HG02970 (cell line): ENCODE results near the gene NOP9.

ENCODE experiments used
- ATAC-seq: cut with Tn5 transposase; IDR thresholded peaks from one replicate; pipeline ENCODE4 v1.9.1; 2021; ENCODE audit warnings: mild to moderate bottlenecking, moderate library complexity, moderate number of reproducible peaks; ENCODE audit not compliant: unreplicated experiment, low FRiP score

The NOP9 gene

DNA sequence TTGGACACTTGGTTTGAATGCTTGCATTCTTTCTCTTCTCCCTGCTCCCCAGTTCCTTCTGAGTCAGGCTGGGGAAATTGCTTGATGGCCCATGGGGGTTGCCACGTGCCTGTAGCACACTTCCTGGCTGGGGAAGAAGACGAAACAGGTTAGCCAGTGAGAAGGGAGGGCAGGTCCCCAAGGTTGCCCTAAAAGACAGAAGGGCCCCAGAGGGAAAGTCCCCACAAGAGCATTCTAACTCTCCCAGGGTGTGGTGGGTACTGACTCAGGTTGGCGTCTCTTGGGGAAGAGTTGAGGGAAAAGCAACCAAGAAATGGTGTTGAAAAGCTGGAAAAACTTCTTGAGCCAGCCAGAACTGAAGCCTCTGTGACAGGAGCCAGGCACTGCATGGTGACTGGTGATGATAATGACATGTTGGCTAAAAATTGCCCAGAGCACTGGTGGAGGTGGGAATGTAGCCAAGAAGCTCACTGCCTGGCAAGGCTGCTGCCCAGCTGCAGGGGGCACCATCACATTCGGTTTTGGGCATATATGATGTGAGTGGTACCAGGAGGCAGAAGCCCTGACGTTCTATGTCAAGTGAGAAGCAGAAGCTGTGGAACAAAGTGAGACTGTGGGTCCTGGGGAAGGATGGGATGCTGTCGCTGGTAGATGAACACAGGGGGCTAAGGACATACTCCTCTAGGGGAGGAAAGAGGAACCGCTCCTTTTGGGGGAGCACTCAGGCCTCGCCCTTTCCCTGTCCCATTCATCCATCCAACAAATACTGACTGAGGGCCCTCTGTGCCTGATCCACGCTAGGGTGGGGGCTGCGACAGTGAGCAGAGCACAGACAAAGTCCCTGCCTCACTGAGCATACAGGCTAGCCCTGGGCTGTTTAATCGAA lies 20.1 kb upstream of the NOP9 start:
- ATAC-seq: no peak

- ATAC-seq: no peak
These were observed 18.7 kb upstream of the NOP9 start for GRCh38 chr14:24280797-24281460.

DNA sequence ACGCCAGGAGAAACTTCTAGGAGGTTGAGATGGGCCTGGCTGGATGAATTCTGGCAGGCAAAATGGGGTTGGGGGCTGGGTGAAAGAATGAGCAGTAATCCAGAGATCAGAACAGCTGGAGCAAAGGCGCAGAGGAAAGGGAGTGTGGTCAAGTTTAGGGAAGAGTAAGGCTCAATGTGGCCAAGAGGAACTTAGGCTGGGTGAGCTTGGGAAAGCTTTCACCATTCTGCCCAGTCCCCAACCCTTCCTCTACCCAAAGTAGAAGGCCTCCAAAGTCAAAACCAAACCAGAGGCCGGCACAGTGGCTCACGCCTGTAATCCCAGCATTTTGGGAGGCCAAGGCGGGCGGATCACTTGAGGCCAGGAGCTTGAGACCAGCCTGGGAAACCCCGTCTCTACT lies 18.0 kb upstream of the NOP9 start:
- ATAC-seq: no peak

- ATAC-seq: no peak
These were observed 16.9 kb upstream of the NOP9 start for GRCh38 chr14:24282736-24283135.

GRCh38 chr14:24283796-24284460 lies 15.7 kb upstream of the NOP9 start:
- no peak for ATAC-seq

GRCh38 chr14:24284501-24285035 lies 15.1 kb upstream of the NOP9 start:
- ATAC-seq: no peak

GRCh38 chr14:24285351-24285750 lies 14.3 kb upstream of the NOP9 start:
- no peak for ATAC-seq

DNA sequence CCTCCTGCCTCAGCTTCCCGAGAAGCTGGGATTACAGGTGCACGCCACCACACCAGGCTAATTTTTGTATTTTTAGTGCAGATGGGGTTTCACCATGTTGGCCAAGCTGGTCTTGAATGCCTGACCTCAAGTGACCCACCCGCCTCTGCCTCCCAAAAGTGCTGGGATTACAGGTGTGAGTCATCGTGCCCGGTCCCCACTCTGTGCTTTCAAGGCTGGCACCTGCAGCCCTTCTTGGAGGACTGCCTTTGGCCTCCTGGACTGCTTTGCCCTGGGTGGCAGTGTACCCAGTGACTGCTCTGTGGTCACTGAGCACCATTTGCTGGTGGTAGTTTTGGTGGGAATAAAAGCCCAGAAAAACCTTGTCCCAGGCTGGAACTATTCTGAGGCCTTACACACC lies 12.7 kb upstream of the NOP9 start:
- ATAC-seq: no peak

DNA sequence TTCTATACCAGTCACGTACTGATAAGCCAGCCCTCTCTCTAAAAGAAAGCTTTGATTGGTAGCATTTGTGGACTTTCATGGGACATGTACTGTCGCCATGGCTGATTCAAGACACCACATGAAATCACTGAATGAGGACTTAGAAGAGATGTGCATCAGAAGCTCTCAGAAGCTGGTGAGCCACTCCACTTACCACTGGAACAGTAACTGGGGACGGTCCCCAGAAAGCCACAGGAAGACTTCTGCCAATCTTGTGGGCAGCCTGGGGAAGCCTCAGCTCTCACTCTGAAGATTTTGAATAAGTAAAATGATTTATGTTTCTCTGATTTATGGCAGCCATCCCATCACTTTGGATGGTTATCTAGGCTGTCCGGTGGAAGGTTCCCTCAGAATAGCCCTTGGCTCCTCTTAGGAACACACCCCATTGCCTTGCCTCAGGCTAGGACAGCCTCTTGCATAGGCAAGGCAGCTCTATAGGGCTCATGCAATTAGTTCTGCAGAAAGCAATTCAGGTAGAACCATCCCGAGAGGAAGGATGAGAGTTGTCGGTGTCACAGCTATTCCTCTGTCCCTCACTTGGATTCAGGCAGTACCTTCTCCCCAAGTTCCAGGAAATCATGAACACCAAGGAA lies 9.9 kb upstream of the NOP9 start:
- ATAC-seq: no peak

DNA sequence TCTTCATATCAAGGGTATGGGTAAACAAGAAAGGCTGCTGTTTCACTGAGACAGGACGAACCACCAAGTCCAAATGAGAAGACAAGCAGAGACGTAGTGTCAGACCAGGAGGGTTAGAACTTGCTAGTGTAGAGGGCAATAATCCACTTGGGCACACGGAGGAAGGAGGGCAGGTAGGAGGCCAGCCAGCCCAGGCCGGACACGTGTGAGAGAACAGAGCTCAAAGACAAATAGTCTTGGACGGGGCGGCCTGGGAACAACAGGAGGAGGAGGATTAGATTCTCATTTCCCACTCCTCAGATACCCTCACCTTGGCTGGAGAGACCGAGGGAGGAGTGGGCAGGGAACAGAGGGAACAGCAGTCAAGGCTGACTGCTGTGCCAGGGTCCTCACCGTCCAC lies 8.9 kb upstream of the NOP9 start:
- no peak for ATAC-seq

DNA sequence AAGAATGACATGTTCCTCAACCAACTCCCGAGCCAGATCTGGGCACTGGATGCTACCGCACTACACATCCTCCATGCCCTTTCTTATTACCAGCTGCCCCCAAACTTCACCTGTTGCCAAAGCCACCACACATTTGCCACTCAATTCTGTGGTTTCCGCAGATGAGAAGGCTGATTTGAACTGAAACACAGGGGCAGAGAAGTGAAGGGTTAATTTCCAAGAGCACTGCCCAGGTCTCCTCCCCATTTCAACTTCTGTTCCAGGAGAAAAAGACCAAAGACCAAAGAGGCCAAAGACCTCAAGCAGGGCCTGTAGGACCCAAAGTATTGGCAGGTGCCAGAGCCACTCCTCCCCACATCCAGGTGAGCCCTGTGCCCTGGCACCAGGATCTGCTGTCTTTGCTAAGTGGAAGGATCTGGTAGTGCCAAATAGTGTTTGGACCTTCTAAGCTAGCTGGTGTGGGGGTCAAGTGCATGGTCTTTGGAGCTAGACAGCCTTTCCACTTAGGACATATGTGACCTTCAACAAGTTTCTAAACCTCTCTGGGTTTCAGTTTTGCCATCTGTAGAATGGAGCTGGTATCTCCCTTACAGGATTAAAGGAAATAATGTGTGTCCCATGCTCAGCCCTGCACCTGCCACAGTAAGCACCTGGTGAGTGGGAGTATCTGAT lies 8.1 kb upstream of the NOP9 start:
- no peak for ATAC-seq

DNA sequence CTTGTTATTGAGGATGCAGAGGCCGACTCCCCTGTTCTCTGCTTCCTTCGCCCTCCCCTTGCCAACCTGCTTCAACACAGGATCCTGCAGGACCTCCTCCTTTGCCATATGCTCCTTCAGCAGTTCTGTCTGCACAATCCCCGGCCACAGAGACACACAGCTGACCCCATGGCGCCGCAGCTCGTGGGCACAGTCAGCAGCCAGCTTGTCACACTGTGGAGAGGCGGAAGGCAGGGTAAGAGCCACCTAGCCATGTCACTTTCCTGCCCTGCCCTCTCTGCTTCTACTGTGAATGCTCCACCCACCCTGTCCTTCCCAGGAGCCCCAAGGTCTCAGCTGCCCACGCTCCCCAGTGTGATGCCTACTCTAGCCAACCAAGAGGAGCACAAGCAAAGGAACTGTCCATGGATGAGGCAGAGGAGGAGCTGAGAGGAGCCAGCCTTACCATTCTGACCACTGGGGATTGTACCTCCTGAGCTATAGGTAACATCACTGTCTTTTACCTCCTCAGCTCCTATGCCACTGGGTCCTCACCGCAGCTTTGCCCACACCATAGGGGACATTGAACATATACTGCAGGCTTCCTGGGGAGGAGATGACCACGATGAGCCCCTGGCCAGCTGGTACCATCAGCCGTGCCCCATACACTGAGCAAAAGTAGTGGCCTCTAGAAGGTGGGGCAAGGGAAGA lies 7.4 kb upstream of the NOP9 start:
- ATAC-seq: no peak

DNA sequence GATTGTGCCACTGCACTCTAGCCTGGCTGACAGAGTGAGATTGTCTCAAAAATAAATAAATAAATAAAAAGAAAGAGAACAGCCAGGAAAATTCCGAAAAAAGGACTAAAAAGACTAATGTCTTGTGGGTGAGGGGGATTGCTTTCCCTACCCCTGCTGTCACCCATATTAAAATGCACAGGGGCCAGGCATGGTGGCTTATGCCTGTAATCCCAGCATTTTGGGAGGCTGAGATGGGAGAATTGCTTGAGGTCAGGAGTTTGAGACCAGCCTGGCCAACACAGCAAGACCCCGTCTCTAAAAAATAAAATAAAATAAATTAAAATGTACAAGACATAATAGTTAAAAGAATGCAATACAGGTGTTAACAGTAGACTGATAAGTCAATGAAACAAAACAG lies 6.1 kb upstream of the NOP9 start:
- no peak for ATAC-seq

DNA sequence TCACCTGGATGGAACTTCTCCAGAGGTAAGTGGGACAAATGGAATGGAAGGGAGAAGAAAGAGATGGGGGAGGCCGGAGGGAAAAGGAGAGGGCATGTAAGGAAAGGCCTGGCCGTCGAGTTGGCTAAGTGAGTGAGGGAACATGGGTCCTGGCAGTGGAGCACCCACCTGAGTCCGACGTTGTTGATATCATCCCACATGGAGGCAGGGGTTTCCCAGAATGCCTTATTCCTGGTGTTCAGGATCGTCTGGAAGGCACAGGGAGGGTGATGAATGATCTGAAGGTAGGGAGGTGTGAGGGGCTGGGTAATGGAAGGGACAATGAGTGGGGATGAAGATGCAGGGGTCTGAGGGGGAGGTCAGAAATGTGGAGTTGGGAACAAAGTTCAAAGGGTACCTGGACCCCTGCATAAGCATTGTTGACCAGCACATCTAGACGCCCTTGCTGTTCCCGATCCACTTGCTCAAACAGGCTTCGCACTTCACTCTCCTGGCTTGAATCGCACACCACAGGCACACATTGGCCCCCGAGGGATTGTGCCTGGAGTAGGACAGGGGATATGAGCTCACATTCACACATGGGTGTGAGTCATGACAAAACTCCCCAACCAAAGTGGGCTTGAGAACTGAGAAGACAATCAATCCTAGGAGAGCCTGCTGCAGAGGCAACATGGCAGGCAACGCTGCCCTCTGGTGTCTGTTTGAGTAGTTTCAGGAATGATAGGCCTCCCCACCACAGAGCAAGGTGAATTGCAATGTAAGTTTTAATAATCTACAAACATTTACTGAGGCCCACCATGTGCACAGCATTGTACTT lies 3.1 kb upstream of the NOP9 start:
- no peak for ATAC-seq

DNA sequence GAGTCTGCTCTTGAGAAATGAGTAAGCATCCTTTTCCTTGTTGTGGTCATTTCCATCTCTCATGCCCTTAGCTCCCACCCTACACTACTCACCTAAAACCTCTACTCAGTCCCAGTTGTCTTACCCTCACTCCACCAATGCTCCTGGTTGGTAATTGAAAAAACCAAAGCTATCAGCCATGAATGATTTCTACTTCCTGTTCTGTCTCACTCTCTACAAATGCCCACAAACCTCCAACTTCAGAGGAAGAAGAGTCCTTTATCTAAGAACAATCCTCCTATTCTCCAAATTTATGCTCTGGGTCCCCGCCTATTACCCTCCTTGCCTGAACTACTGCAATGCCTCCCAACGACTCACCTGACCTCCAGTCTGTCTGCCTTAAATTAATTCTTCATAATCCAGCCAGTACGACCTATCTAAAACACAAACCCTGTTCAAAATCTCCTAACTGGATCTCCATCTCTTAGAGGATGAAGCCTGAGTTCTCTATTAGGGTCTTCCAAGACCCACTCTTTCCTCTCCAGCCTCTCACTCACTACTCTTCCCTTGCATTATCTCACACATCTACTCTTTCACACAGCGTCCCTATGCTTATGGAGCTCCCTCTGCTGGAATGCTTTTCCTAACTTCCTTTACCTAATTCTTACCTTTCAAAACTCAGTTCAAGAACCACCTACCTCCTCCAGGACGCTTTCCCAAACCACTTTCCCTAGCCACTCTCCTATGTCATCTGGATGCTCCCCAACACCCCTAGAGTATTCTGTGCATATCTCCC lies 2.3 kb upstream of the NOP9 start:
- ATAC-seq: no peak

- no peak for ATAC-seq
These were observed 777 bp upstream of the NOP9 start for GRCh38 chr14:24298892-24299254.

- ATAC-seq: no peak
These were observed 803 bp downstream of the NOP9 start for GRCh38 chr14:24300326-24300980.

- ATAC-seq: no peak
These were observed 4.4 kb downstream of the NOP9 start for GRCh38 chr14:24304019-24304387.
